Stimulated activated CD8-positive, alpha-beta memory T cell treated with anti-CD3 and anti-CD28 coated beads, Interleukin-12 subunit alpha, Interleukin-12 subunit beta, amount 100 ng/mL, for 1 hour (primary cell): ENCODE data around the gene TRAIP.
A peak's percentile ranks its signal among the peaks of the same experiment; 100 is the strongest.
"Not testable (repeated sequence)": the region's sequence is repeated elsewhere in the genome, so short reads cannot be mapped to it uniquely, and the experiment has no call there.

Source experiments
- DNase-seq: peaks from one replicate; pipeline ENCODE4 v3.0.0-alpha.2; 2020; ENCODE audit warnings: low read depth

The TRAIP gene, protein sequence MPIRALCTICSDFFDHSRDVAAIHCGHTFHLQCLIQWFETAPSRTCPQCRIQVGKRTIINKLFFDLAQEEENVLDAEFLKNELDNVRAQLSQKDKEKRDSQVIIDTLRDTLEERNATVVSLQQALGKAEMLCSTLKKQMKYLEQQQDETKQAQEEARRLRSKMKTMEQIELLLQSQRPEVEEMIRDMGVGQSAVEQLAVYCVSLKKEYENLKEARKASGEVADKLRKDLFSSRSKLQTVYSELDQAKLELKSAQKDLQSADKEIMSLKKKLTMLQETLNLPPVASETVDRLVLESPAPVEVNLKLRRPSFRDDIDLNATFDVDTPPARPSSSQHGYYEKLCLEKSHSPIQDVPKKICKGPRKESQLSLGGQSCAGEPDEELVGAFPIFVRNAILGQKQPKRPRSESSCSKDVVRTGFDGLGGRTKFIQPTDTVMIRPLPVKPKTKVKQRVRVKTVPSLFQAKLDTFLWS

DNA sequence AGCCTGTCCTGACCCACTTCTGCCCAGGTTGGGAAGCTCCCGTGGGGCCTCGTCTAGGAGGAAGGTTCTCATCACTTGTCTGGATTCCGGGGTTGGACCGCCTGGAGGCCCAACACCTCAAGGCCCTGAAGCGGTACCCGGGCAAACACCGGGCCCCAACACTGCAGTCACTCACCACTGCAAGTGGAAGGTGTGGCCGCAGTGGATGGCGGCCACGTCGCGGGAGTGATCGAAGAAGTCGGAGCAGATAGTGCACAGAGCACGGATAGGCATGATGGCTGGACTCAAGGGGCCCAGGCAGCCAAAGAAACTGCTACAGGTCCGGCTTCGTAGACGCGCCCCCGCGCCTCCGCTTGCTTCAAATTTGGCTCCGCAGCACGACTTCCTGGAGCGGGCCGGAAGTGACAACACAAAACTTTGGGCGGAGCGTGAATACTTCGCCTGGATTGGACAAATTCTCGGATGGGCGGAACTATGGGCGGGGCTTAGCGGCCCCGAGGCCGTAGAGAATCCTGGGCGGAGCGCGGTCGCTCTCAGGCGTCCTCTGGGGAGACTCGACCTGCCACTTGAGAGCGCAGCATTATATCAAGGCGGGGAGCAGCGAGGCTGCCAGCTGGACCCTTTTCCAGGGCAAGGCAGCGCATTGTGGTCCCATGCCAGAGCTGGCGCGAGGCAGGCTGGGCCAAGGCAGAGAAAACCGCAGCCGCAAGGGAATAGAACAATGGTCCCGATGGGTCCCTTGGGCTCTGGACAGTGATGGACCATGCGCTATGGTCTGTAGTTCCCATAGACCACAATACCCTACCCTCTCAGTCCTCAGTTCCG, at the start of gene TRAIP:
TSS of gene TRAIP (minus strand) at position 384 of the 825 bp plus-strand sequence. CDS start at position 273, 111 bp downstream.
- peak; percentile 88 for DNase-seq

DNA sequence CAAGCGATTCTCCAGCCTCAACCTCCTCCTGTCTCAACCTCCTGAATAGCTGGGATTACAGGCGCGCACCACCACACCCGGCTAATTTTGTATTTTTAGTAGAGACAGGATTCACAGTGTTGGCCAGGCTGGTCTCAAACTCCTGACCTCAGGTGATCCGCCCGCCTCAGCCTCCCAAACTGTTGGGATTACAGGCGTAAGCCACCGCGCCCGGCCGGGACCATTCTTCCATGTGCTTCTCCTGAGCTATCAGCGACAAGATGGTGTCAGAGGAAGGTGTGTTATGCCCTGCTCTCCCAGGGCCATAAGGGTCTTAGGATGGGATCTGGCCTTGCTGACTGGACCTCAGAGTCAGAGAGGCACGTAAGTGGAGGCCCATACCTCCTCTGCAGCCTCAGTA, 48.1 kb upstream of the TRAIP start:
- DNase-seq = not testable (repeated sequence)

DNA sequence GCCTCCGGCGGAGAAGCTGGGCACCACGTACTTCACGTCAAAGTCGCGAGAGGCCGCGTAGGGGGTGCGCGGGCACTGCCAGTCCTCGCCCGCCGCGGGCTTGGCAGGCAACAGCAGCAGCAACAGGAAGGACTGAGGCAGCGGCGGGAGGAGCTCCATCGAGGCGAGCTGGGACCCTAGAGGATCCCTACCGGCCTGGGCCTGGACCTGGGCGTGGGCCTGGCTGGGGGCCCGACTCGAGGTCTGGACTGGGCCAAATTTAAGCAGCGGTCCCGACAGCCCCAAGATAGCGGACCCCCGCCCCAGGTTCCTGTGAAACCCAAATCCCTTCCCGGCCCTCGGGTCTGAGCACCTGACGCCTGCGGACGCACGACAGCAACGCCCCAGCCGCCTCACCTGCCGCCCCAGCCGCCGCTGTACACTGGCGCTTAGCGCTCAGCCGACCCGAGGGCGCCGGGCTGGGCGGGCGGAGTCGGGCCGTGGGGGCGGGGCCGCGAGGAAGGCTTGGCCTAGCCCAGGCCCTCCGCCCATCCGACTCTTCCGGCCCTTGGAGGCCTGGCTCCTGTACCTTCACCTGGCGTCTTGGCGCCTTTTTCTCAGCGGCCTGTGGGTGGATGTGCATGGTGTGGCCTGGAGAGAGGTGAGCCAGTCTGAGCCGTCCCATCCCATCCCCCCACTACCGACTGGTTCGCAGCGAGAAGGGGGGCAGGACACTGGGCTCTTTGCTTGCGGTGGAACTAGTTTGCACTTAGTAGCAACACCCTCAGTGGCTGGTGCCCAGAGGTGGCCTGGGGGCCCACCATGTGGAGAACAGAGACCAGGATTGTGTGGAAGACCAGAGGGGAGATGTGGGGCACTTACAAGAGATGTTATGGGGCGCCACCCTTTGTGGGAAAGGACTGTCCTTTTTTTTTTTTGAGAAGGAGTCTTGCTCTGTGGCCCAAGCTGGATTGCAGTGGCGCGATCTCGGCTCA, 47.4 kb upstream of the TRAIP start, which contains the start of gene MST1R:
TSS of gene MST1R (minus strand) at position 423 of the 974 bp plus-strand sequence. CDS start at position 159, 264 bp downstream.
- DNase-seq = peak; percentile 60

DNA sequence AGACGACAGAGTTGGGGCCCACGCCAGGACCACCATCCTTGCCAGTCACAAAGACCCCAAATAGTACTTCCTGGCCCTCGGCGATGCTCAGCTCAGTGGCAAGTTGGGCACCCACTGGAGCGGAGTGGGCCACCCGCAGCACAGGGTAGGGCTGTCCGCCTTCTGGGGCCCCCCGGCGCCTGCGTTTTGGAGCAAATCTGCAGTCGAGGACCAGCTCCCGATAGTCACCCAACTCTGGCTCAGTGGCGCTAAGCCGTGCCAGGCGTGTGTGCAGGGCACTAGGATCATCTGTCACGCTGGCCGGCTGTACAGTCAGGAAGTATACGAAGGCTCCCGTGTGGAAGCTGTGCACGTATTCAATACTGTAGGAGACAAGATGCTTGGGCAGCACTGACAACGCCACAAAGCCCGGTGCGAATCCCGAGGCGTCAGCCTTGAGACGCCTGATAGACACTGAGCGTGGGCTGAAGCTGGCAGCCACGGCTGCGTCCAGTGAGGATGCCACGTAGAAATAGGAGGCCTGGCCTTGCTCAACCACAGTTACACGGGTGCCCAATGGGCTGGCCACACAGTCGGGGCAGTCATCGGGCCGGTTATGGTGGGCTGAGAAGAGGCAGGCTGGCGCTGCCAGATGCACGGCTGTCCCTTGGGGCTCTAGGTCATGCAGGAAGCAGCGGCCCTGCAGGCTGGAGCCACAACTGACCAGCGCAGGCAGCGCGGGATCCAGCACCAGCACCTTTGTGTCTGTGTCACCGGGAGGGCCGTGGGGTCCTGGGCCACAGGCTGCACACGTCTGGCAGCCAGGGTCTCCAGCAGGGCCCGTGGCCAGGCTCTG, 46.4 kb upstream of the TRAIP start:
- no peak for DNase-seq

DNA sequence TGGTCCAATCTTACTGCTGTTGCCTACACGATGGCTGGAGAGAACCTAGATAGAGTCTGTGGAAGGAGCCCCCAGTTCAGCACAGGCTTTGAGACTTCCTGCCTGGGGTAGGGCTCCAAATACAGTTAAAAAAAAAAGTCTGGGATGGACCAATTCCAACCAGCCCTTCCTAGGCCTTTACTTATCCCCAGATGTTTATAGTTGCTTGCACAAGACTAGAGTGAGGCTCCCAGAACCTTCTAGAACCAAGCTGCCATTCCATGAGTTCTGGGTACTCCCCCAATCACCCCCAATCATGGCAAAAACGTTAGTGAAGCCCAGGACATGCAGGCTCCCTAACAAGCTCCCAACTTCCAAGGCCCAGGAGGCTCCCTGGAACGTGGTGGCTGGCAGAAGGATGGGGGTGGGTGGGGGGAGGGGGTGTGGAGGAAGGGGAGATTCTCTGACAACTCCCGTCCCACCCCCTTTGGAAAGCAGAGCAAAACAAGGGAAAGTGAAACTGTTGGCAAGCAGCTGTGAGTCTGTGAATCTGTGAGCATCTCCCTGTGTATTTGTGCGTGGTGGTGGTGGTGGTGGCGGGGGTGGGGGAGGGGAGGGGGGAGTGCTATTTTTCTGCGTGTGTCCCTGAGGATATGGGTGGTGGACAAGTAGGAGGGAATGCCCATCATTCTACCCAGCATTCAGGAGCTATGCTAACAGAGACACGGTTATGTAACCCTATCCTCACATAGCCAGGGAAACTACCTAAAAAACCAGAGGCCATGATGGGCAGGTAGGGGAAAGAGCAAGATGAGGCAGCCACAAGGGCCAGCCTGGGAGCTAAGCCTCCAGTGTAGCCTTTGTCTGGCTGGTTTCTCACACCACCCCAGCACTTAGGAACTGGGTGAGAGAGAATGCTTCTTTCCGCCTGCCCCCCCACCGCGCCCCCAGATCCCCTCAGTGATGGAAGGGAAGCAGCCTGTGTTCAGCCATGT, 45.3 kb upstream of the TRAIP start:
- no peak for DNase-seq

DNA sequence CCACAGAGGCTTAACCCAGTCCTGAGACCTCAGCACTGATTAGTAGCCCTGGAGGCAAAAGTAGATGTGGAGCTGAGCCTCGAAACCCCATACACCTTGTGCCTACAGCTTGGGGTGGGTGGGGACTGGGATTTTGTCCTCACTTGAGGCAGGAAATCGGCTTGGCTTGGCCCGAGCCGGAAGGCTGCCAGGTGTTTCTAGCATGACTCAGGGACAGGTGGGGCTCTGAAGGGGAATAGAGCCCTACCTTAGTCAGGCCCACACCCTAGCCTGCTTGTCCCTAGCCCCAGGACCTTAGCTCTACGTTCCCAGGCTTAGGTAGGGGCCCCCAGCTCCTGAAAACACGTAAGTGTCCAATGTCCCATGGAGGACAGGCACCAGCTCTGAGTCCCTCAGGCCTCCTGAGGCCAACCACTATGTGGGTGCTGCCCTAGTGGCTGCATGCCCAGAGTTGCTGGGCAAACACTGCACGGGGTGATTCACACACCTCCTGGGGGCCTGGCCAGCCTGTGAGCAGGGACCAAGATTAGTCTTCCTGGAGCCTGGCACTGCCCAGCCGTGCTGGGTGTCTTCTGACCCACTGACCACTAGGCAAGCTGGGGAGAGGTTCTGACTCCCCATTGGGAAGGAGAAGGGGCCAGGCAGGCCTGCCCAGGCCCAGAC, 44.3 kb upstream of the TRAIP start:
- DNase-seq = no peak

DNA sequence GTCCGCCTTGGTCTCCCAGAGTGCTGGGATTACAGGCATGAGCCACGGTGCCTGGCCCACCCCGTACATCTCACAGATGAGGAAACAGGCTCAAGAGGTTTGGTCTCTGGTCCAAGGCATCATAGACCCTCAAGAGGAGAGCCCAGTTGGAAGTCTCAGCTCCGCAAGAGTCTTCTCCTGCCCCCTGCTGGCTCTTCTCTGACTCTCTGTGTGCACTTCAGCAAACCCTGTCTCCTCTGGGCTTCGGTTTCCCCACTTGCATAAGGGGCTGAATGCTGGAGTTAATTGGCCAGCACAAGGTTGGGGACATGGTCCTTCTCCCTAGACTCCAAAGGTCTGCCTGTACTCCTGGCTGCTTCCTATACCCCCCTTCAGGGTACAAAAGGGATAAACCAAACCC, 43.5 kb upstream of the TRAIP start:
- no peak for DNase-seq

DNA sequence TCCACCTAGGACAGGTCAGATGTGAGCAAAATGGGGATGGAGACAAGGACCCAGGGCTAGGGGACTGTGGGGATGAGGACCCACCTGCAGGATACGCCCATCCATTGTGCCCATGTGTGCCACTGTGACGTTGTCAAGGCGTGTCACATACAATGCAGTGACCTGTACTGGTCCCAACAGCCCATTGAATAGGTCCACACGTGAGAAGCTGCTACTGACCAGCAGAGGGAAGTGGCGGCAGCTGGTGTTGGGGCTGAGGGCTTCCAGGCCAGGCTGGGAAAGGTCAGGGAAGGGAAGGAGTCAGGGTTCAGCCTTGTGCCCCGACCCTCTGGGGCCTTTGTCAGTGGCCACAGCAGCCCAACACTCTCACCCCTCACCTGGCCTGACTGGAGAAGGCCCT, 42.6 kb upstream of the TRAIP start:
- no peak for DNase-seq

DNA sequence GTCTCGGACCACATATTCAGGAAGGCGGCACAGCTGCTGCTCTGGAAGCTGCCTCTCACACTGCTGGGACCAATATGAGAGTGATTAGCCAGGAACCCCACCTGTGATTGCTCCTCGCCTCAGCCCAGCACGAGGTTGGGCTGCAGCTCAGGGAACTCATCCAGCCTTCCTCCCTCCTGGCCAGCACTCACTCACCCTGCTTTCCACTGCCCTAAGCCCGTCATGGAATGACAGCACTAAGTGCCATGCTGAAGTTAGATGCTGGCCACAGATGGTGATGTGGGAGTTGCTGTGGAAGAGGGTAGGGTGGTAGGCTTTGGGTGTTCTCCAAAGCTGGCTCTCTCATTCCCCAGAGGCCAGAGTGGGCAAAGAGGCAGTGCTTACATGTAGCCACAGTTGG, 40.0 kb upstream of the TRAIP start:
- no peak for DNase-seq

DNA sequence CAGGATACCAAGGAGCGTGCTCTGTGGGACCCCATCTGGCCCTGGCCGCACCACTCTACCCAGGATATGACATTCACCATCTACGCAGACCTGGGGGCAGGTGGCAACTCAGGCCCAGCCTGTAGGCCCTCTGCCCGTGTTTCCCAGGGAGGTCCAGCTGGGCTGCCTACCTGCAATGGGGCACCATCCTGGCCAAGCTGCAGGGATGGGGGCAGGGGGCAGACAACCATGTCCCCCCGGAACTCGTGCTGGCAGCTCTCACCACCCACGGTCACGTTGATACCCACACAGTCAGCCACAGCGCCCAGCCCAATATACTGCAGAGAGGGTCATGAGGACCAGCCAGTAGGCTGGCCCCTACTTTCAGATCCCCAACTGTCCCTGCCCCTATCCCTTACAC, 39.4 kb upstream of the TRAIP start:
- no peak for DNase-seq

DNA sequence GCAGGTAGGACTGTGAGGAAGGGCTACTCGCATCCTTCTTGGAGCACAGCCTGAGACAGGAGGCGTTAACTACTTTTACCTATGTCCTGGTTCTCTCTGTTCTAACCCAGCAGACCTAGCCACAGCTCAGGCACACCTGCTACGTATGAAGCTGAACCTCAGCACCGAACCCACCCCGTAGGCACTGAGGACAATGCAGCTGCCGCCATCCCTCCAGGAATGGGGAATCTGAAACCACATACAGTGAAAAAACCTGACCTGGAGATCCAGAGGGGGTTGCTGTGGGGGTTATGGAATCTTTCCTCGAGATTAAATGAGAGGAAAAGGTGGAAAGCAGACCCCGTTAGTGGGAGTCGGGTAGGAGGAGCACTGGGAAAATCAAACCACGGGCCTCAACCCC, 32.9 kb upstream of the TRAIP start:
- no peak for DNase-seq

DNA sequence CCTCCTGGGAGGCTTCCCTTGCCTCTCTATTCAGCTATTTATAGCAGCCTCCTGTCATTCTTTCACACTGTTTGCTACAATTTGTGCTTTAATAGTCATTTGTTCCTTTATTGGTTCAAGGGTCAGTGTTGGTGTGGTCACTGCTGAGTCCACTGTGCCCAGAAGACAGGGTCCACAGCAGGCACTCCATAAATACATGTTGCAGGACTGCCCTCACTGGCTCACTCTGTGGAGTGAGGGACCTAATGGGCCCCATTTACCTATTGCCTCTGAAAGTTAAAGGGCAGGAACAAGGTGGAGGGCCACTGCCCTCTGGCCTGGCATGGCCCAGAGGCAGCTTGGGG, 30.5 kb upstream of the TRAIP start:
- no peak for DNase-seq

DNA sequence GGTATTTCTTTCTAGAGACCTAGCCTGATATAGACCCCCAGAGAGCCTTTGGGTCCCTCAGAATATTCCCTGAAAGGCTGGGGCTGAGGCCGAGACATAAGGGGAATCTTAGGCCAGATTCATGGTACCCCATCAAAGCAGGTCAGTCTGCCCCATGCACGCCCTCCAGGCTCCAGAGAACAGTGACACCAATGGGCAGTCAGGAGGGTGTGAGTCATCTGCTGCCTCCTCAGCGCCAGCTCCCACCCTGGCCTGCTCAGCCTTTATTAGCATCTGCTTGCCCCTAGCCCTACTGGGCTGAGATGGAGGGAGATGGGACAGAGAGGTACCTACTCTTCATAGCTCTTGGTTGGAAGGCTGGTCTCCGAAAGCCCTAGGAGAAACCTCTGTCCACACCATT, 27.6 kb upstream of the TRAIP start:
- no peak for DNase-seq

DNA sequence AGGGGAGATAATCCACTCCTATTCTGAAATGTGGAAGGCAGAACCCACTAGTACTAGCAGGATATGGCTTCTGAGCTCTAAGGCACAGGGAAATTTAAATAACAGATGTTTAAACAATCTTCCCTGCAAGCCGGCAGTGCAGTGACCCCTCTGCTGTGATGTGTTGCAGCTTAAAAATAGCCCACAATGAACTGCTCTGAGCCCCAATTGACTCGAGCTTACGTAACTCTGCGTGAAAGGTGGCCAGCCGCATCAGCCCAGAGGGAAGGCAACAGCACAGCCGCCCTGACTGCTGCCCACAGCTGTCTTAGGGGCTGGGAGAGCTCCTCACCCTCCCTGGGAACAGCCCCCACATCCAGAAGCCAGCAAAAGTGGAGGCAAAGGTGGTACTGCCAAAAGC, 25.8 kb upstream of the TRAIP start:
- no peak for DNase-seq

DNA sequence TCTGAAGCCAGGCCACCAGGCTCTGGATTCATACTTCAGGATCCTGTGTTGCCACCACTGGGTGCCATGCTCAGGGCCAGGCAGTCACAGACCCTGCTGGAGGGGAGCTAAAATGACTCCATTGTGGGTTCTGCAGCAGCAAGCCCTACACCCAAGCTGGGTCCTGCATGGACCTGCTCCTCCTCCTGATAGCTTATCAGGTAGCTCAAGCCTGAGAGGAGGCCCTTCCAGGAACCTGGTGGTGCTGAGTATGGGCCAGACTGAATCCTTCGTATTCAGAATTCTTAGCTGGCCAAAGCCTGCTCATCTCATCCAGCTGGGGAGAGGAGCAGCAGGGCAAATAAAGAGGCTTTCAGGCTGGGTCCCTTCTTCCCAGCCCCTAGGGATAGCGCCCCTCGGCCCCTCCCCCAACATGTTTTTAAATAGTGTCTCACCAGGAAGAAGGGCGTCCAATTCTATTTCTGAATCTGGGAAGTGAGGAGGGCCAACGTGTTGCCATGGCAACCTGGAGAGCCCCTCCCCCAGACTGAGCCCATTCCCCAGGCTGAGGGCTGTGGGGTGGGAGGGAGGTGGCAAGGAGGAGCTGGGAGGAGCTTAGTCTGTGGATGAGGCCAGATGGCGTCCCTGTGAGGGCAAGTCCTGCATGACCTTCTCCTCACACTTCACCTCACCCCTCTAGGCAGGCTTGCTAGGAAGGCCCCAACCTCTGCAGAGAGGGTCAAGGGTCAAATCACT, 24.4 kb upstream of the TRAIP start:
- DNase-seq = no peak

DNA sequence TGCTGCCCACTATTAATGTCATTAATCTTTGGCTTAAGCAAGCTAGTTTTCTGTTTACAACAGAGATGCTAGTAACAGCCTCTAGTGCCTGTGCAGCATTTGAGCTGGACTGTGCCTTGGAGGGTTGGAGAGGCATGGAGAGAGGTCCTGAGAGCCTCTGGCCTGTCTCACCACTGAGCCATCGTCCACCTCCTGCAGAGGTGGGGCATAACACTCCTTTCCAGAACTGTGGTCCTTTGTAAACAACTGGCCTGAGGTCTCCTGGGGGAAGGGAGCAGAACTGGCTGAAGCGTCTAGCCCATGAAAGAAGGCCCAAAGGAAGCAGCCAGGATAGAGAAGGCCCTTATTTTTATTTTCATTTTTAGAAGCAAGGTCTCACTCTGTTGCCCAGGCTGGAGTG, 23.4 kb upstream of the TRAIP start:
- DNase-seq = no peak

DNA sequence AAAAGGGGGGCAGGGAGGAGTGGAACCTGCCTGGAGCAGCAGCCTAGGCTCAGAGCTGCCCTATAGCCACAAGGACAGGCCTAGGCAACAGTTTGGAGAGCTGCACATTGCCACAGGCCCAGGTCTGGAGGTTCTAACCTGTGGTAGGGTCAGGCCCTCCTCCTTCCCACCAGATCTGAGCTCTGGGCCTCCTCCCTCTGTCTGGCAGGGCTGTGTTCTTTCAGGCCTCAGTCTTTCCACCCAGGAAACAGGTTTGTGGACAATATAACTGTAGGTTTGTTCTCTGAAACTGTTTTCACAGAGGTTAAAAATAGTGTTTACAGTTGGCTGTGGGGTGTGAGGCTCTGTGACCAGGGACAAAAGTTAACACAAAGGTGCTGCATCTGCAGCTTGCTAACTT, 22.3 kb upstream of the TRAIP start:
- no peak for DNase-seq

DNA sequence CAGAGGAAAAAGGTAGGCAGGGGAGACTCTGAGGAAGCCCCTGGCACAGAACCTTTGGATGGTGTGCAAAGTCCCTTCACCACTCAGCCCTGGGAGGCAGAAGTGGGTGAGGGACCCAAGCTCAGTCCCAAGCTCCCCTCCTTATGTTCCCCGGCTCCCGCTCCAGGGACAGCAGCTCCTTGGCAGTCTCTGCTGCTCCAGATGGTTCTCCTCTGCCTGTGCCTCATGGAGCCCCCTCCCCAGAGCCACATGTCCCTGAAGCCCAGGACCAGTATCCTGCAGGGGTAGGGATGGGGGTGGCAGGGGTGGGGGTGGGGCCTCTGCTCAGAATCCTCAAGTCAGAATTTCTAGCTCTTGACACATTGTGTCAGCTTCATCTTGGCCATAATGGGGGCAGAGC, 21.4 kb upstream of the TRAIP start:
- DNase-seq = no peak

DNA sequence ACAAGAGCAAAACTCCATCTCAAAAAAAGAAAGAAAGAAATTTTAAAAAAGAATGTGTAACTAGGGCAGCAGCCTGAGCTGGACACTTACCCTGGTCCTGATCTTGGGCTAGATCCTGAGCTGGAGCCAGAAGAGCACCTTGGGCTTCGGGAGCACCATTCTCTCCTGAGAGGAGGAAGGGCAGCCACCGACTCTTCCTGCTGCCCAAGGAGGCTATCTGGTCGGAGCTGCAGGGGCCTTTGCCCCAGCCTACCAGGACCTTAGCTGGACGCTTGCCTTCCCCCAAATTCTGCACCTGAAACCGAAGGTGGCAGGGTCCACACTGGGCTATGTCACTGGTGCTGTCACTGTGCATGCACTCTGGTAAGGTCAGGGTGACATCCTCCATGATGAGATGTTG, 20.2 kb upstream of the TRAIP start:
- DNase-seq = no peak
